K562 (cell line): ENCODE data around the gene GALNT9. TPM values are rescaled to one million over a fixed set of nuclear protein-coding genes. Genes with fewer than 3 reads are reported as not detected.
A peak's percentile ranks its signal among the peaks of the same experiment; 100 is the strongest.

ENCODE experiments used
- ADNP ChIP-seq: fragments of 200-800 bp; sonication (Bioruptor generic); IDR thresholded peaks from 2 replicates; pipeline ENCODE4 v1.6.1; 2016; ENCODE audit warnings: missing genetic modification characterization, missing compliant biosample characterization
- ARHGAP35 ChIP-seq: fragments of 450-650 bp; IDR thresholded peaks from 2 replicates; pipeline ENCODE4 v1.6.1; 2018; ENCODE audit not compliant: partially characterized antibody
- CBX2 ChIP-seq: fragments of 200-600 bp; sonication (generic); IDR thresholded peaks from one replicate; pipeline ENCODE4 v1.6.1; 2012; ENCODE audit warnings: mild to moderate bottlenecking, low read length, inconsistent platforms; ENCODE audit not compliant: insufficient read depth, poor library complexity, severe bottlenecking
- CBX5 ChIP-seq: IDR thresholded peaks from 2 replicates; pipeline ENCODE4 v1.6.1; 2014; ENCODE audit warnings: low read depth, borderline replicate concordance
- CBX8 ChIP-seq: fragments of 200-600 bp; sonication (generic); IDR thresholded peaks from 2 replicates; pipeline ENCODE4 v1.6.1; 2012; ENCODE audit warnings: borderline replicate concordance, mixed run types, low read depth, mild to moderate bottlenecking, moderate library complexity, mixed read lengths, low read length, control low read depth, inconsistent platforms; ENCODE audit not compliant: poor library complexity, severe bottlenecking; ENCODE audit errors: extremely low read depth
- CEBPG ChIP-seq, 3 experiments: fragments of 200-800 bp in 1 of 3; sonication (Bioruptor generic) in 1 of 3; sonication (generic) in 1 of 3; formaldehyde crosslinking in 1 of 3; IDR thresholded peaks in 2 of 3; conservative IDR thresholded peaks in 1 of 3; 2 replicates each; pipeline versions ENCODE4 v1.6.1 to v1.8.0; 2016 to 2022; ENCODE audit warnings: missing compliant biosample characterization in 2 of 3, missing genetic modification characterization in 2 of 3, mild to moderate bottlenecking in 1 of 3, missing genetic modification reagents in 1 of 3
- DACH1 ChIP-seq: fragments of 450-650 bp; IDR thresholded peaks from 2 replicates; pipeline ENCODE4 v1.6.1; 2018; ENCODE audit not compliant: partially characterized antibody
- ELF4 ChIP-seq: fragments of 450-650 bp; formaldehyde crosslinking; IDR thresholded peaks from 2 replicates; pipeline ENCODE4 v1.4.0; 2022; ENCODE audit warnings: missing genetic modification characterization
- ERF ChIP-seq: fragments of 450-650 bp; formaldehyde crosslinking; IDR thresholded peaks from 2 replicates; pipeline ENCODE4 v1.4.0; 2020; ENCODE audit warnings: mild to moderate bottlenecking, mixed read lengths
- MTF1 ChIP-seq: fragments of 250-450 bp; sonication (Bioruptor Pico); IDR thresholded peaks from 2 replicates; pipeline ENCODE4 v1.9.0; 2021; ENCODE audit warnings: moderate library complexity, mild to moderate bottlenecking, inconsistent platforms, borderline replicate concordance
- NEUROD1 ChIP-seq: fragments of 150-350 bp; IDR thresholded peaks from 2 replicates; pipeline ENCODE4 v1.6.1; 2014; ENCODE audit warnings: borderline replicate concordance, low read length, low read depth; ENCODE audit not compliant: partially characterized antibody
- NR3C1 ChIP-seq: sonication (generic); formaldehyde crosslinking; IDR thresholded peaks from 2 replicates; pipeline ENCODE4 v1.8.1; 2022; ENCODE audit warnings: missing genetic modification reagents
- PHF20 ChIP-seq: fragments of 450-650 bp; IDR thresholded peaks from 2 replicates; pipeline ENCODE4 v1.6.1; 2018; ENCODE audit not compliant: partially characterized antibody
- RB1 ChIP-seq: fragments of 450-650 bp; IDR thresholded peaks from 2 replicates; pipeline ENCODE4 v1.6.1; 2017; ENCODE audit warnings: low read depth, mild to moderate bottlenecking
- SMARCB1 ChIP-seq: IDR thresholded peaks from 2 replicates; pipeline ENCODE4 v1.6.1; 2011; ENCODE audit warnings: improper control_type of control experiment, low read depth; ENCODE audit not compliant: insufficient read length
- TARDBP ChIP-seq: fragments of 450-650 bp; IDR thresholded peaks from 2 replicates; pipeline ENCODE4 v1.6.1; 2016
- ZNF717 ChIP-seq: fragments of 250-450 bp; sonication (Bioruptor Pico); IDR thresholded peaks from 2 replicates; pipeline ENCODE4 v1.5.0; 2021
- ZNF75A ChIP-seq: fragments of 450-650 bp; formaldehyde crosslinking; IDR thresholded peaks from 2 replicates; pipeline ENCODE4 v1.4.0; 2020; ENCODE audit warnings: mild to moderate bottlenecking
- ZSCAN29 ChIP-seq: fragments of 450-650 bp; IDR thresholded peaks from 2 replicates; pipeline ENCODE4 v1.6.1; 2017
- polyA plus RNA-seq, 8 experiments: library from polyadenylated mRNA; depleted of rRNA in 4 of 8; stranded (reverse) in 5 of 8; unstranded in 3 of 8; fragments of >200 nt; fragmentation: Nextera tagmentation in 2 of 8; fragmentation: Illumina TruSeq in 1 of 8; extraction: Ambion mirVana in 2 of 8; extraction: Trizol in 1 of 8; gene quantifications; 2 replicates each; pipeline versions ENCODE4 v1.2.1 to v1.2.3, GENCODE V29; 2011 to 2014; ENCODE audit warnings: inconsistent platforms in 1 of 8, missing spikeins in 1 of 8
- total RNA-seq, 7 experiments: library from RNA; depleted of rRNA in 6 of 7; stranded (reverse); fragments of >200 nt in 6 of 7; fragmentation: Illumina TruSeq in 2 of 7; extraction: Trizol in 2 of 7; gene quantifications; 2 replicates each; pipeline versions ENCODE4 v1.2.1 to v1.2.3, GENCODE V29; 2011 to 2021; ENCODE audit warnings: low replicate concordance in 1 of 7
- TF ChIP-seq, protein P1 (sequence below): fragments of 250-450 bp; sonication (Bioruptor Pico); IDR thresholded peaks from 2 replicates; pipeline ENCODE4 v1.4.0; 2020; ENCODE audit warnings: mild to moderate bottlenecking
- TF ChIP-seq, protein P2 (sequence below), 3 experiments: fragments of 200-800 bp in 1 of 3; fragments of 250-450 bp in 1 of 3; fragments of 450-650 bp in 1 of 3; sonication (Bioruptor Pico) in 1 of 3; sonication (Bioruptor generic) in 1 of 3; formaldehyde crosslinking in 1 of 3; IDR thresholded peaks; 2 replicates each; pipeline versions ENCODE4 v1.6.1 to v1.8.0; 2016 to 2022; ENCODE audit warnings: mild to moderate bottlenecking in 2 of 3, missing genetic modification characterization in 2 of 3, missing compliant biosample characterization in 1 of 3, moderate library complexity in 1 of 3

The GALNT9 gene
- total and polyA plus RNA-seq, 9 of the 15 experiments (the other 6 are each of a cell fraction or from before 2014, with no cell fraction given) = not detected

DNA sequence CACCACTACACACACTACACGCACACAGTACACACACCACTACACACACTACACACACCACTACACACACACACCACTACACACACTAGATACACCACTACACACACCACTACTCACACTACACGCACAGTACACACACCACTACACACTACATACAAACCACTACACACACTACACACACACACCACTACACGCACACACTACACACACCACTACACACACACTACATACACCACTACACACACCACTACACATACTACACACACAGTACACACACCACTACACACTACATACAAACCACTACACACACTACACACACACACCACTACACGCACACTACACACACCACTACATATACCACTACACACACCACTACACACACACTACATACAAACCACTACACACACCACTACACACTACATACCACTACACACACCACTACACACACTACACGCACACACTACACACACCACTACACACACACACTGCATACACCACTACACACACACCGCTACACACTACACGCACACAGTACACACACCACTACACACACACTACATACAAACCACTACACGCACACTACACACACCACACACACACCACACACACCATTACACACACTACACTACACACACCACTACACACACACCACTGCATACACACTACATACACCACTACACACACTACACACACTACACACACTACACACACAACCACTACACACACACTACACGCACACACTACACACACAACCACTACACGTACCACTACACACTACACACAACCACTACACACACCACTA lies 173.4 kb downstream of the GALNT9 start (continued):
- no peak for TF ChIP-seq CBX8
- TF ChIP-seq ZSCAN29 = no peak
- TF ChIP-seq SMARCB1 = no peak
- peak; percentile 50 for TF ChIP-seq PHF20
- TF ChIP-seq ZNF717 = no peak
- no peak for TF ChIP-seq CBX2
- TF ChIP-seq NEUROD1 = no peak
- TF ChIP-seq TARDBP = no peak
- no peak for TF ChIP-seq DACH1
- TF ChIP-seq, protein P1, sequence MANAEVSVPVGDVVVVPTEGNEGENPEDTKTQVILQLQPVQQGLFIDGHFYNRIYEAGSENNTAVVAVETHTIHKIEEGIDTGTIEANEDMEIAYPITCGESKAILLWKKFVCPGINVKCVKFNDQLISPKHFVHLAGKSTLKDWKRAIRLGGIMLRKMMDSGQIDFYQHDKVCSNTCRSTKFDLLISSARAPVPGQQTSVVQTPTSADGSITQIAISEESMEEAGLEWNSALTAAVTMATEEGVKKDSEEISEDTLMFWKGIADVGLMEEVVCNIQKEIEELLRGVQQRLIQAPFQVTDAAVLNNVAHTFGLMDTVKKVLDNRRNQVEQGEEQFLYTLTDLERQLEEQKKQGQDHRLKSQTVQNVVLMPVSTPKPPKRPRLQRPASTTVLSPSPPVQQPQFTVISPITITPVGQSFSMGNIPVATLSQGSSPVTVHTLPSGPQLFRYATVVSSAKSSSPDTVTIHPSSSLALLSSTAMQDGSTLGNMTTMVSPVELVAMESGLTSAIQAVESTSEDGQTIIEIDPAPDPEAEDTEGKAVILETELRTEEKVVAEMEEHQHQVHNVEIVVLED (CRISPR knock-in tag) = no peak
- TF ChIP-seq CEBPG (CRISPR knock-in tag; IDR thresholded peaks at IDR 0.05) = no peak
- no peak for TF ChIP-seq CEBPG (tag; conservative IDR thresholded peaks at IDR 0.05 in 1 of 2, IDR thresholded peaks at IDR 0.05 in 1 of 2)
- TF ChIP-seq NR3C1 (CRISPR knock-in tag) = no peak
- TF ChIP-seq ARHGAP35 = no peak
- TF ChIP-seq ERF (CRISPR knock-in tag) = no peak
- TF ChIP-seq MTF1 = no peak
- TF ChIP-seq, protein P2, sequence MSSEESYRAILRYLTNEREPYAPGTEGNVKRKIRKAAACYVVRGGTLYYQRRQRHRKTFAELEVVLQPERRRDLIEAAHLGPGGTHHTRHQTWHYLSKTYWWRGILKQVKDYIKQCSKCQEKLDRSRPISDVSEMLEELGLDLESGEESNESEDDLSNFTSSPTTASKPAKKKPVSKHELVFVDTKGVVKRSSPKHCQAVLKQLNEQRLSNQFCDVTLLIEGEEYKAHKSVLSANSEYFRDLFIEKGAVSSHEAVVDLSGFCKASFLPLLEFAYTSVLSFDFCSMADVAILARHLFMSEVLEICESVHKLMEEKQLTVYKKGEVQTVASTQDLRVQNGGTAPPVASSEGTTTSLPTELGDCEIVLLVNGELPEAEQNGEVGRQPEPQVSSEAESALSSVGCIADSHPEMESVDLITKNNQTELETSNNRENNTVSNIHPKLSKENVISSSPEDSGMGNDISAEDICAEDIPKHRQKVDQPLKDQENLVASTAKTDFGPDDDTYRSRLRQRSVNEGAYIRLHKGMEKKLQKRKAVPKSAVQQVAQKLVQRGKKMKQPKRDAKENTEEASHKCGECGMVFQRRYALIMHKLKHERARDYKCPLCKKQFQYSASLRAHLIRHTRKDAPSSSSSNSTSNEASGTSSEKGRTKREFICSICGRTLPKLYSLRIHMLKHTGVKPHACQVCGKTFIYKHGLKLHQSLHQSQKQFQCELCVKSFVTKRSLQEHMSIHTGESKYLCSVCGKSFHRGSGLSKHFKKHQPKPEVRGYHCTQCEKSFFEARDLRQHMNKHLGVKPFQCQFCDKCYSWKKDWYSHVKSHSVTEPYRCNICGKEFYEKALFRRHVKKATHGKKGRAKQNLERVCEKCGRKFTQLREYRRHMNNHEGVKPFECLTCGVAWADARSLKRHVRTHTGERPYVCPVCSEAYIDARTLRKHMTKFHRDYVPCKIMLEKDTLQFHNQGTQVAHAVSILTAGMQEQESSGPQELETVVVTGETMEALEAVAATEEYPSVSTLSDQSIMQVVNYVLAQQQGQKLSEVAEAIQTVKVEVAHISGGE (CRISPR knock-in tag; IDR thresholded peaks at IDR 0.05) = no peak
- 0 out of 2 replicates have a peak, but pooled peaks have one; percentile 52 for TF ChIP-seq ELF4 (CRISPR knock-in tag)
- TF ChIP-seq ZNF75A (CRISPR knock-in tag) = no peak
- TF ChIP-seq RB1 = no peak
- TF ChIP-seq CBX5 = peak; percentile 7; the same call in 1 of the 2 replicates
- TF ChIP-seq ADNP = peak; percentile 77
